NK-92 (cell line): Measurements from ENCODE around the gene EPHB1.
"Not testable (repeated sequence)": the region's sequence is repeated elsewhere in the genome, so short reads cannot be mapped to it uniquely, and the experiment has no call there.

Source experiments
- DNase-seq: peaks from one replicate; lab custom pipeline; 2025; ENCODE audit not compliant: unreplicated experiment; lab: John Stamatoyannopoulos, UW

The EPHB1 gene

DNA sequence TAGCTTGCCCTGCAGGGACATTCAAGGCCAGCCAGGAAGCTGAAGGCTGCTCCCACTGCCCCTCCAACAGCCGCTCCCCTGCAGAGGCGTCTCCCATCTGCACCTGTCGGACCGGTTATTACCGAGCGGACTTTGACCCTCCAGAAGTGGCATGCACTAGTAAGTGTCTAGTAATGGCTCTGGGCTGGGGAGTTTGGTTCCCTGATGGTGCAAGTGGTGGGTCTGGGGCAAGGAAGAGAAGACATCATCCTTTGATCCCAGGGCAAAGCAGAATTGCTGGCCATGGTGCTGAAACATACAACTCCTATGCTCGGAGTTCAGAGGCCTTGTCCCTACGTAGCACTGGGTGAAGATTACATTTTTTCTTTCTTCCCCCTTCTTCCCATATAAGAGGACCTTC lies 311.4 kb downstream of the EPHB1 start:
- no peak for DNase-seq

GRCh38 chr3:135107043-135107442 lies 312.0 kb downstream of the EPHB1 start:
- DNase-seq = no peak

DNA sequence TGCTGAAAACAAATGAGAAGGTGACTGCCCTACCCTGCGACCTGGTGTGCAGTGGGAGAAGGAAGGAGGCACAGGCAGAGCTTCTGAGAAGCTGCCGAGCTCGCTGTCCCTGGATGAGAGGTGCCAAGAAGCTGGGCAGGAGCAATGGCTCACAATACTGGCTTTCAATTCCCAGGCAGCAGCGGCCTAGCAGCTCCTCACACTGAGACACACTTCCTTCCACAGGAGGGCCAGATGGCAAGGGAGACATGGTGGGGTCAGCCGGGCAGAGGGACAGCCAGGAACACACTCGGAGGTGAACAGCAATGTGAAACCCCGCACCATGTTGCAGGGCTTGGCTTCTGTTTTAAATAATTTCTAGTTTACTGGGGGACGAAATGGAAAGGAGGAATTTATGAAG lies 314.6 kb downstream of the EPHB1 start:
- DNase-seq = no peak

GRCh38 chr3:135114551-135114950 lies 319.5 kb downstream of the EPHB1 start:
- not testable (repeated sequence) for DNase-seq

DNA sequence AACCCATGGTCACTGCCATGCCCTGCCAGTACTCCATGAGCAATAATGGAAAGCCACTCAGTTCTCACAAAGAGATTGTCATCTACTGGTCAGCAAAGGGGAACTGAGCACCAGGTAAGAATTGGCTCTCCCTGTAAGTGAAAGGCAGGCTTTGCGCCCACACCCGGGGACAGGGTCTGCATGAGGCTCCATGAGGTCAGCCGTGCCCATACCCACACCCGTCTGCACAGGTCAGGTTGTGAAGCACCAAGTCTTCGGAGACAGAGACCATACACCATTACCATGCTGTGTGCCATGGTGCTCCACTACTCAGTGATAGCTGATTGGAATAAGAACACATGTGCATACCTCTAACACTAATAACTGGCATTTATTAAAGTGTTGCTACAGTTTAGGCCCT lies 322.9 kb downstream of the EPHB1 start:
- no peak for DNase-seq

DNA sequence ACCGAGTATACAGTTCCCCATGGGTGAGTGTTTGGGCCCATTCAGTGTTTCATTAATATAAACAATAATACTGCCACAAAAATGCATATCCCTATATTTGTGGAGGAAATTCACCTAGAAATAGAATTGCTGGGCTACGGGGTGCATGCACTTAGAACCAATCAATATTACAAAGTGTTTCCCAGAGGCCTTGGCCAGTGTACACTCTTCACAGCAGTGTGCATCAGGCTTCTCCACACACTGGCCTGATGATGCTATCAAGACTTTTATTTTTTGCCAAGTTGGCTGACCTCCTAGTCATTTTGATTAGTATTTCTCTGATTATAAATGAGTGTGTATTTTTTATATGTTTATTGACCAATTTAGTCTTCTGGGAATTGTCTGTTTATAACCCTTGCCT lies 323.7 kb downstream of the EPHB1 start:
- DNase-seq = no peak

DNA sequence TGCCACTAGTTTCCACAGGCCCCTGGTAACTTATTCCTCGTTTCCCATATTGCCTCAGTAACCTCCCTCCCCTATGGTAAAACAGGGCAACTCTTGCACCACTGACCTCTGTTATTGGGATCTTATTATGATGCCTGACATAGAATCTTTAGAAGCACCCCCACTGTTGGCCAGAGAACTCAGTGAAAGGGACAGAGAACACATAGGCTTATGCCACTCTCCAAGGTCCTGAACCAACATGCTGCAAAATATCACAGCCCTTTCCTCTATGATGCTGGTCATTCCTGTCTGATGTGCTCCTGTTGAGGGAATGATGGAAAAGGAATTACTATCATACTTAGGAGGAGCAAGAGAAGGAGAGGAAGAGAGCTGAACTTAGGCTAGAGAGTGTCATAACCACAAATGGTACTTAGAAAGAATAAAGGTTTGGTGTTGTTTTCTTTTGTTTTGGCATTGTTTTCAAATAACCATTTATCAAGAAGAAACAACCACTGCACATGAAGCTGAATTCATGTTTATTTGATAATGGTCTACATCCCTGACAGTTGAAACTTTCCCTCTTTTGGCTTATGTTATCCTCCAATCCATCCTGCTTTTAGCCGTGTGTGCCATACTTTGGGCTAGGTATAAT lies 330.2 kb downstream of the EPHB1 start:
- DNase-seq = no peak

DNA sequence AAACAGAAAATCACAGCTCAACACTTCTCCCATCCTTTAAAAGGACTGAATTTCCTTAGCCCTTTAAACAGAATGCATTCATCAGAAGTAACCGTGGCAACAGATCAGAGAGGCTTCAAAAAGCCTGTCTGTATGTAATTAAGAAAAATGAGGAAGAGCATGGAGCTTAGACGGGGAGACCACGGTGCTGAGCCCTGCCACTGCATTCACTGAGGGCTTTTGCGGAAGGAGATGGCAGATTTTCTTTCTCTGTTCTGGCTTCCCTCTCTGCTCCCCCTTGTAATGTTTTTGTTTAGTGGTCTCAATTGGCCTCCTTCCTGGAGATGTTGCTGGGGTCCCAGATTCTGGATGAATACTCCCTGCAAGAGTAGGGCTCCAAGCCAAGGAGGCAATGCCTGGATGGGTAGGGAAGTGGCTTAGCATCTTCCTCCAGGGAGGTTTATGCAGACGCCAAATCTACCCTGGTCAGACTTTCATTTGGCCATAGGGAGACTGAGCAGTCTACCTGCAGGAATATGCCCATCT lies 332.9 kb downstream of the EPHB1 start:
- no peak for DNase-seq

DNA sequence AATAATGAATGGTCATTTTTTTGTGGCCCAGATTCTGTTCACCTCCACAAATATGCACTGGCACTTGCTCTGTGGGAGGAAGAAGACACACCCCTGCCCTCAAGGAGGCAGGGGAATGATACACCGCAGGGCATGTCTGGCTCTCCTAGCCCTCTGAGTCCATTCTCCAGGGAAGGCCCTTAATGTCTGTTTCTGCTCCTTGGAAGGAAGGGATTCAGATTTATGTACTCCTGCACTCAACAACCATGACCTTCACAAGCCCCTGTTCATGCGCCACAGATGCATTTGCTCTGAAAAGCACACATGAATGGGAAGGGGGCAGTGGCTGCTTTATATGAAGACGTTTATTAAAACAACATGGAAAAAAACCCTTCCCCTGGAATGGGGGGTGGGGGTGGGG lies 333.8 kb downstream of the EPHB1 start:
- no peak for DNase-seq

DNA sequence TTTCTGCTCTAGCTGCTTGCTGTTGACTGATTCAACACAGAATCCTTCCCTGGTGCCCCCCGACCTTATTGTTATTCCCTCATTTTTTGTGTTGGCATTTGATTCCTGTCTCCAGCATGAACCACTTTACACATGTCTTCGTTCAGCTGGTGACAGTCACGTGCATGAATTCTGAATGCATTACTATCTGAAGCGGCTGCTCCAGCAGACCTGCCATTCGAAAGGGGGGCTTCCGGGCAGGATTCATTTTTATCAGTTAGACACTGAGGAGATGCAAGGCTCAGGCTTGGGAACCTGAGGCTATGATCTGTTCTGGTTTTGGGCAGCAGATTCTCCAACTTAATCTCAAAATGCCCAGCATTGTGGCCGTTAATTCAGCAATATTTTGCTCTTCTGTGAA lies 336.2 kb downstream of the EPHB1 start:
- no peak for DNase-seq

DNA sequence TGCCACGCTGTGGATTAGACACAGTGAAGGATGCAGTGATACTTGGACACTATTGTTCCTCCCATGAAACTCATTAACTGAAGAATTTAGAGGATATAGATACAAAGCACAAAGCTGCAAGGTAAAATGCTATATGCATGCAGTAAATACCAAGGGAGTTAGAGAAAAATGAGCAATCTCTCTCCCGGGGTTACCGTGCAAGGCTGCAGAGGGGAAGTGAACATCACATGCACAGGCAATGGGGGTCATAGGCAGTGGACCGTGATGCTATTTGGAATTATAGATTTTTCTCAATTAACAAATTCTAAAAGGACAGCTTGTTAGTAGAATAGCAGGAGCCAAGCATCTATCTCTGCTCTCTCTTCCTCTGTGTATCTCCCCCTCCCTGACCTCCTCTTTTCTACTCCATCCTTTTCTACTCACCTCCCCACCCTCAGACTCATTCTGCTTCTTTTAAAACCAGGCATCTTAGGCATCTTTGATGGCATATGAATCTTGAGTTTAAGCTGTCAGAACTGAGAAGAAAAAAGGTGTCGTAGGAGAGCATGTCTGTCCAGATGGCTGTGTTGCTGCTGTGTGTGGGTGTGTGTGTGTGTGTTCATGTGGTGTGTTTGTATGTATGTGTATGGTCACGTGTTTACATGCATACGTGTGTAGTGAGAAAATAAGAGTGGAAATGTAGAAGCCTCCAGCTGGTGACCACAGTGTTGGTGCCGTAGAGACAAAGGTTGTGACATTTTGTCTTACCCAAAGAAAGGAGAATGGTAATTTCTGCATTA lies 339.0 kb downstream of the EPHB1 start:
- DNase-seq = no peak

- no peak for DNase-seq
Measured at GRCh38 chr3:135134684-135135075, 339.6 kb downstream of the EPHB1 start.

DNA sequence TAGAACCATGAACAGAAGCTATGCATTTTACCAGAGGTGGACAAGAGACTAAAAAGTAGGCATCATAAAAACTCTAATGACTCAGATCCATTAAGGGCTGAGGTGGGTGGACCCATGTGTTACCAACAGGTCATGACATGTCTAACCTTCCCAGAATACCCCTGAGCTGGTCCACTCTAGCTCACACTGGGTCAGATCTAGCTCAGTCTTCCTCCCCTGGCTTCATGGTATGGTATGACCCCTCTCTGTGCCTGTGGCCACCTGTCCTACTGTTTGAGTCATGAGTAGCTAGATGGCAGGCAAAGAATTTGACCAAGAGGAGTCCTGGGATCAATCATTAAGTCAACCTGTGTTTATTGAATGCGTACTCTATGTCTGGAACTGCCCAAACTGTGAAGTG lies 340.4 kb downstream of the EPHB1 start:
- no peak for DNase-seq

- no peak for DNase-seq
Measured at GRCh38 chr3:135136361-135137100, 341.5 kb downstream of the EPHB1 start.

- no peak for DNase-seq
Measured at GRCh38 chr3:135137296-135137695, 342.2 kb downstream of the EPHB1 start.

DNA sequence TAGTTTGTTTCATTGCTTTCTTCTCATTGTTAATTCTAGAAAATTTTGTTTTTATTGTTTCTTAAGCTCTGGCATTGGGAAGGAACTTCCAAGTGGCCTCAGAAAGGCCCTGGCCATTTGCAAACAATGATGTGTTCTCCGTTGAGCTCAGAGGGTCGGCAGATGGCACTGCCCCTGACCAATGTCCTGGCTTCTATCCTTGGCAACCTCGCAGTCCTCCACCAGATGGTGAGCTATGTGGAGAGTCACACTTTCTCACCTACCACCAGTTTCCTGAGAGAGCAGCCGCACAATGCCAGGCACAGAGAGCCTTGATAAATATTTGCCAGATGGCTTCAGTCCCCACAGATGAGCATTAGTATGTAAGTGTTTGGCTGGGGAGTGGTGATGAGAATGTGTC lies 343.7 kb downstream of the EPHB1 start:
- no peak for DNase-seq

DNA sequence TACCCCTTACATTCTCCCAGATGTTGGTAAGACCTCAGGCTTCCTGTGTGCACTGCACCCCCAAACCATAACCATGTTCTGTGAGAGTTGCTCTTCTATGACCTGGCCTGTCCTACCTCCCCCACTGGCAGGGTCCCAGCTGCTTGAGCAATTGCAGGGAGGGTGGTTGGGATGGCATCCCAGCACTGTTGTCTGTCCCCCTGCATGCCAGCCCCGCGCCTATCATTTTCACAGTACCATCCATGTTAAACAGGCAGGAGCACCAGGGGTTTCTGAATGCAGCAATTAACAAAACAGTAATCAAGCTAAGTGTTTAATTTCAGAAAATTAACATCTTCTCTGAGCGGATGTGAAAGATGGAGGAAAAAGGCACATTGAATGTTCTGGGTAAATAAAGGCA lies 345.5 kb downstream of the EPHB1 start:
- DNase-seq = no peak

- no peak for DNase-seq
Measured at GRCh38 chr3:135141160-135141559, 346.1 kb downstream of the EPHB1 start.

GRCh38 chr3:135141672-135142071 lies 346.6 kb downstream of the EPHB1 start:
- no peak for DNase-seq

DNA sequence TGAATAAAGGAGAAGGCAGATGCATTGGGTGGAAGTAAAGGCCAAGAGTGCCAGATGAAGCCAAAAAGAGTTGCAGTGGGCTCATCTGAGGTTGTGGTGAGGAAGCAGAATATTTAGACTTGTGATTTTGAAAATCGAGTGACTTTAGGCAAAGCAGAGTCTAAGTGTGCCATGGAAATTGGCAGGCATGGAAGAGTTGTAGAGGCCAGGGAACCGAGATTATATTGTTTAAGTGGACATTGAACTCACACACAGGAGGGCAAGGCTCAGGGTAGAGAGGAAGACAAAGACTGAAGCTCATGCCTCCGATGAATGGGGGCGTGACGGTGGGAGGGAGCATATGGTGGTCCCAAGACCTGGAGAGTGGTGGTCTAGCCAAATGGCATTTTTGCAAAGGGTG lies 347.5 kb downstream of the EPHB1 start:
- no peak for DNase-seq

GRCh38 chr3:135143474-135143873 lies 348.4 kb downstream of the EPHB1 start:
- no peak for DNase-seq

- DNase-seq = no peak
Measured at GRCh38 chr3:135145581-135145980, 350.5 kb downstream of the EPHB1 start.
